Endometrial microvascular endothelial cells (primary cell): ENCODE data around the gene LIPN. TPM values are rescaled to one million over a fixed set of nuclear protein-coding genes. Genes with fewer than 3 reads are reported as not detected.

ENCODE experiments used
- in situ Hi-C: cut with HindIII; loops from 2 replicates; pipeline ENCODE4 v1.10.0; 2017; ENCODE audit warnings: low sequenced_read_pairs, low pct_unique_long_range_greater_than_20kb; ENCODE audit errors: inconsistent ontology term
- total RNA-seq: library from RNA; depleted of rRNA; stranded (reverse); fragments of >200 nt; gene quantifications from one replicate; pipeline ENCODE4 v1.2.3, GENCODE V29; 2015; ENCODE audit errors: inconsistent ontology term

The LIPN gene
- total RNA-seq, 1 donor from 2014 or later: not detected

GRCh38 chr10:88810196-88810961 lies 50.6 kb downstream of the LIPN start:
- in situ Hi-C loops: no loop called here

GRCh38 chr10:88813200-88813599 lies 53.4 kb downstream of the LIPN start:
- in situ Hi-C loops: no loop called here

DNA sequence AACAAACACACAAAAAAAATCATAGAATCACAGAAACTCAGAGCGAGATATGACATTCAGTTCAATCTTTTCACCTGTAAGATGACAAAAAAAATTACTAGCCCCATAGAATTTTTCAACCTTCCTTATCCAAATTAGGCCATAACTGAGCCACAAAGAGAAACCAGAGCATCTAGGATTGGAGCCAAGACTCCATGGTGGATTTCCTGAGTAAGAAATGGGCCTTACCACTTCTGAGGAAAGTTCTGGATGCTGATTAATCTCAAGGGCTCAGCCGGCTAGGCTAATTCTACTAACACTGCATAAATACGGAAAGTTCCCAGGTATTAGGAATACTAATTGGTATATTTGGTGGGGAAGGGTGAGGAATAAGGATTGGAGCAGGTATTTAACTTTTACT lies 59.5 kb downstream of the LIPN start:
- in situ Hi-C loops: no loop called here

DNA sequence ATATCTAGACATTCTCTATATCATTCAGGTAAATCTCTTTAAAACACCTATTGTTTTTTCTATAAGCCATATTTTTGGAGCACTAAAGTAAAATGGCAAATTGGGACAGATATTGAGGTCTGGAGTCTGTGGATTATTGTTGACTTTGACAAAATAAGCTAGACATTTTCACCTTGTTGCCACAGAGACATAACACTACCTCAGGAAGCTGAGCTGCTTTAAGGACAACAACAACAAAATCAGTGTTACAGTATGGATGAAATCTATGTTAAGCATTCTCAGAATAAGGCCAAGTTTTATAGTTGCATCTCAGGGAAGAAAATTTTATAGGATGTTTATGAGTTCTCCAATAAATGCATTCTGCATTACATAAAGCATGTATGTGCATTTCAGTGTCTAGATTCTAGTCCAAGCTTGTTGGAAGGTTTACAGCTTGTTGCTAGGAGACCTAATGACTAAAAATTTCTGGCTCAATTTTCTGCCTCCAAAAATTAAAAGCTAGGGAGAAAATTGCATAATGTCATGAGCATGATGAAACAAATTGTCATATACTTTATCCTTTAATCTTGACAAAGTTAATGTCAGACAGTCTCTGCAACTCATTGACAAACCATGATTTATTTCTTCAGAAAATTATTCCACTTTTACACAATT lies 61.1 kb downstream of the LIPN start:
- in situ Hi-C loops: no loop called here

DNA sequence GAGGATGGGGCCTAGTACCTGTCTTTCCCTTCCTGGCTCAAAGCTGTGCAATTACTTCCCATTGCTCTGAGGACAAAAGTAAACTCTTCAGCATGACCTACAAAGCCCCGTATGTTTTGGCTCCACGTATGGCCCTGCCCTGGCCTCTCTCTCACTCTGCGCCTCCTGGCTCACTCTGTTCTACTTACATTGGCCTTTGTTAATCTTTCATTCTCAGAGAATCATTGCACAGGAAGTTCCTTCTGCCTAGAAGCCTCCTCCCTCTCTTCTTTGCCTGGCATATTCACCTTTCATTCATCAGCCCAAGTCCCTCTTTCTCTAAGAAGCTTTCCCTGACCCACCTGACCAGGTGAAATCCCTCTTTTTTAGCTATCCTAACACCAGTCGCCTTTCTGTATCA lies 66.6 kb downstream of the LIPN start:
- in situ Hi-C loops: loop anchor here (25.0 kb wide), 1 partner anchor 236 kb away; no protein-coding TSS in a partner anchor

DNA sequence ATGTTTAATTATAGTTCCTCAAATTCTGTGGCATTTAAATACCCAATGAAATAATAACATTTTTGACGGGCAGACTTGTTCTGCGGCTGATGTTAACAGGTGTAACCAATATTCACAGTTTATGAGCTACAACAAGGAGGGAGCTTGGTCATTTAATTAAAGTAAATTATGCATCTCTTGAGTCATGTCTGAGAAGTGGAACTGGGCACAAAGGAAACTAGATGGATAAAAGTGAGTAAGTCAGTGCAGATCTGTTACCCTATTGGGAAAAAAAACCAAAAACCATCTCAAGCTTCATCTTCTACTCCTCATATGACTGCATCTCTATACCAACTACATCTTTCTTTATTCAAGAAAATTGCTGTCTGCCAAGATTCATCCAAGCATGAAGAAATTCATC lies 67.9 kb downstream of the LIPN start:
- in situ Hi-C loops: loop anchor here (25.0 kb wide), 1 partner anchor 235 kb away; no protein-coding TSS in a partner anchor

GRCh38 chr10:88828310-88828709 lies 68.5 kb downstream of the LIPN start:
- in situ Hi-C loops: loop anchor here (25.0 kb wide), 1 partner anchor 234 kb away; no protein-coding TSS in a partner anchor

Other genes starting within 250 kb of the LIPN start
- gene RNLS, start 176.7 kb upstream of the LIPN start, total RNA-seq: 5.0 TPM
- gene LIPJ, start 173.3 kb upstream of the LIPN start, total RNA-seq: not detected
- not detected for gene LIPF, start 95.6 kb upstream of the LIPN start, total RNA-seq
- gene LIPK, start 53.8 kb upstream of the LIPN start, total RNA-seq: not detected
- not detected for gene LIPM, start 42.7 kb downstream of the LIPN start, total RNA-seq
- gene ANKRD22, start 91.8 kb downstream of the LIPN start, total RNA-seq: not detected
- 1.1 TPM for gene STAMBPL1, start 120.2 kb downstream of the LIPN start, total RNA-seq
- 36.9 TPM for gene ACTA2, start 192.8 kb downstream of the LIPN start, total RNA-seq
- gene FAS, start 230.8 kb downstream of the LIPN start, total RNA-seq: 5.8 TPM